ENCODE results near the gene VAV1. TPM values are rescaled to one million over a fixed set of nuclear protein-coding genes. Genes with fewer than 3 reads are reported as not detected.

Gene VAV1
- polyA plus RNA-seq, 2 of the 4 experiments (the other 2 are of a cell fraction), result 5.6 to 7.5 TPM

DNA sequence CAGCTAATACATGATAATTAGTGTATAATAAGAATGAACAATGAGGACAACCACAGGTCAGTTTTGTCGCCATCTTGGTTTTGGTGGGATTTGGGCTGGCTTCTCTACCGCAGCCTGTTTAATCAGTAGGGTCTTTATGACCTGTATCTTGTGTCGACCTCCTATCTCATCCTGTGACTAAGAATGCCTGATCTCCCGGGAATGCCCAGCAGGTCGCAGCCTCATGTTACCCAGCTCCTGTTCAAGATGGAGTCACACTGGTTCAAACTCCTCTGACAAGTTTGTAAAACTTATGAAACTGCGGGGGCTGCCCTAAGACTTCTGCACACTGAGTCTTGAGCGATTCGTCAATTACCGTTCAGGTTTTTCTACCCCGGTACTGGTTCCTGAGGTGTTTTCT, 93.3 kb downstream of the VAV1 start:
- H3K9me3 ChIP-seq, result no peaks in the 10 kb centered on the region
- DNase-seq (ENCODE audit: low read depth in 1 of 2, low spot score in 1 of 2) (no peak), ATAC-seq (no peak), FAIRE-seq (no peak)
- CTCF ChIA-PET, result interaction anchor here (1.3 to 10.6 kb wide), 6 partner anchors 25 to 740 kb away, joined by 3 to 127 read pairs (median 20); partner anchors contain the start of genes GPR108 and TRIP10
- H3K27ac ChIP-seq, result no peak overlapping the region
- H3K4me1 ChIP-seq, result 0 out of 3 replicates have a peak, but pooled peaks cover 6% of the 10 kb centered on the region
- H3K4me3 ChIP-seq, result no peak overlapping the region
- TF ChIP-seq, protein P1, sequence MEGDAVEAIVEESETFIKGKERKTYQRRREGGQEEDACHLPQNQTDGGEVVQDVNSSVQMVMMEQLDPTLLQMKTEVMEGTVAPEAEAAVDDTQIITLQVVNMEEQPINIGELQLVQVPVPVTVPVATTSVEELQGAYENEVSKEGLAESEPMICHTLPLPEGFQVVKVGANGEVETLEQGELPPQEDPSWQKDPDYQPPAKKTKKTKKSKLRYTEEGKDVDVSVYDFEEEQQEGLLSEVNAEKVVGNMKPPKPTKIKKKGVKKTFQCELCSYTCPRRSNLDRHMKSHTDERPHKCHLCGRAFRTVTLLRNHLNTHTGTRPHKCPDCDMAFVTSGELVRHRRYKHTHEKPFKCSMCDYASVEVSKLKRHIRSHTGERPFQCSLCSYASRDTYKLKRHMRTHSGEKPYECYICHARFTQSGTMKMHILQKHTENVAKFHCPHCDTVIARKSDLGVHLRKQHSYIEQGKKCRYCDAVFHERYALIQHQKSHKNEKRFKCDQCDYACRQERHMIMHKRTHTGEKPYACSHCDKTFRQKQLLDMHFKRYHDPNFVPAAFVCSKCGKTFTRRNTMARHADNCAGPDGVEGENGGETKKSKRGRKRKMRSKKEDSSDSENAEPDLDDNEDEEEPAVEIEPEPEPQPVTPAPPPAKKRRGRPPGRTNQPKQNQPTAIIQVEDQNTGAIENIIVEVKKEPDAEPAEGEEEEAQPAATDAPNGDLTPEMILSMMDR (IDR thresholded peaks at IDR 0.05), result no peak
- TF ChIP-seq SREBF2 (IDR thresholded peaks at IDR 0.05), result no peak
- TF ChIP-seq NPAS2 (CRISPR knock-in tag; IDR thresholded peaks at IDR 0.05; ENCODE audit: borderline replicate concordance), result no peak
- TF ChIP-seq HOXB5 (CRISPR knock-in tag; IDR thresholded peaks at IDR 0.05), result no peak
- TF ChIP-seq PHF8 (IDR thresholded peaks at IDR 0.05; ENCODE audit: borderline replicate concordance, low read depth), result no peak
- TF ChIP-seq SMC3 (IDR thresholded peaks at IDR 0.05), result no peak
- no peak for TF ChIP-seq BCL3 (IDR thresholded peaks at IDR 0.05)
- TF ChIP-seq ATOH8 (CRISPR knock-in tag; IDR thresholded peaks at IDR 0.05; ENCODE audit: low read depth), result no peak
- TF ChIP-seq BHLHE40 (IDR thresholded peaks at IDR 0.05; ENCODE audit: low read depth, low read length), result no peak
- TF ChIP-seq, protein P2, sequence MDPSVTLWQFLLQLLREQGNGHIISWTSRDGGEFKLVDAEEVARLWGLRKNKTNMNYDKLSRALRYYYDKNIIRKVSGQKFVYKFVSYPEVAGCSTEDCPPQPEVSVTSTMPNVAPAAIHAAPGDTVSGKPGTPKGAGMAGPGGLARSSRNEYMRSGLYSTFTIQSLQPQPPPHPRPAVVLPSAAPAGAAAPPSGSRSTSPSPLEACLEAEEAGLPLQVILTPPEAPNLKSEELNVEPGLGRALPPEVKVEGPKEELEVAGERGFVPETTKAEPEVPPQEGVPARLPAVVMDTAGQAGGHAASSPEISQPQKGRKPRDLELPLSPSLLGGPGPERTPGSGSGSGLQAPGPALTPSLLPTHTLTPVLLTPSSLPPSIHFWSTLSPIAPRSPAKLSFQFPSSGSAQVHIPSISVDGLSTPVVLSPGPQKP (IDR thresholded peaks at IDR 0.05; ENCODE audit: low read depth, low read length), result no peak
- no peak for TF ChIP-seq GATA3 (IDR thresholded peaks at IDR 0.05; ENCODE audit: borderline replicate concordance)
- TF ChIP-seq RAD21 (conservative IDR thresholded peaks at IDR 0.05 in 1 of 2, IDR thresholded peaks at IDR 0.05 in 1 of 2), result no peak
- no peak for TF ChIP-seq CHD2 (IDR thresholded peaks at IDR 0.05; ENCODE audit: low read length, partially characterized antibody)
- no peak for TF ChIP-seq NFE2L2 (conservative IDR thresholded peaks at IDR 0.05; ENCODE audit: low read length)
- no peak for TF ChIP-seq MAFK (IDR thresholded peaks at IDR 0.05; ENCODE audit: partially characterized antibody)
- TF ChIP-seq EP300 (IDR thresholded peaks at IDR 0.05), result no peak
- no peak for TF ChIP-seq CEBPB (IDR thresholded peaks at IDR 0.05)
- TF ChIP-seq RNF2 (IDR thresholded peaks at IDR 0.05; ENCODE audit: borderline replicate concordance, low read depth), result no peak
- TF ChIP-seq EHF (CRISPR knock-in tag; IDR thresholded peaks at IDR 0.05), result no peak
- 85% methylated on average over 10 of the region's 10 CpGs for WGBS (ENCODE audit: missing lambda C conversion rate)
- H3K4me2 ChIP-seq, result no peak overlapping the region
- POLR2A ChIA-PET, result no interaction called here

GRCh38 chr19:6866741-6867151, 94.2 kb downstream of the VAV1 start:
- no peak for FAIRE-seq
- TF ChIP-seq E2F6 (IDR thresholded peaks at IDR 0.05; ENCODE audit: borderline replicate concordance, low read depth), result no peak
- no peak for TF ChIP-seq EP300 (IDR thresholded peaks at IDR 0.05)
- no peak for TF ChIP-seq CHD2 (IDR thresholded peaks at IDR 0.05; ENCODE audit: low read length, partially characterized antibody)
- no peak for TF ChIP-seq TP53 (CRISPR knock-in tag; IDR thresholded peaks at IDR 0.05)
- no peak for TF ChIP-seq NFE2L2 (conservative IDR thresholded peaks at IDR 0.05; ENCODE audit: low read length)
- TF ChIP-seq, protein P3, sequence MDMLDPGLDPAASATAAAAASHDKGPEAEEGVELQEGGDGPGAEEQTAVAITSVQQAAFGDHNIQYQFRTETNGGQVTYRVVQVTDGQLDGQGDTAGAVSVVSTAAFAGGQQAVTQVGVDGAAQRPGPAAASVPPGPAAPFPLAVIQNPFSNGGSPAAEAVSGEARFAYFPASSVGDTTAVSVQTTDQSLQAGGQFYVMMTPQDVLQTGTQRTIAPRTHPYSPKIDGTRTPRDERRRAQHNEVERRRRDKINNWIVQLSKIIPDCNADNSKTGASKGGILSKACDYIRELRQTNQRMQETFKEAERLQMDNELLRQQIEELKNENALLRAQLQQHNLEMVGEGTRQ (IDR thresholded peaks at IDR 0.05), result no peak
- TF ChIP-seq POLR2A (IDR thresholded peaks at IDR 0.05; ENCODE audit: low read length), result no peak
- TF ChIP-seq PHF8 (IDR thresholded peaks at IDR 0.05; ENCODE audit: borderline replicate concordance, low read depth), result no peak
- TF ChIP-seq FOSB (CRISPR knock-in tag; IDR thresholded peaks at IDR 0.05), result no peak
- no peak for TF ChIP-seq PBX3 (IDR thresholded peaks at IDR 0.05)
- TF ChIP-seq, protein P2 (IDR thresholded peaks at IDR 0.05; ENCODE audit: low read depth, low read length), result no peak
- no peak for TF ChIP-seq ESRRA (IDR thresholded peaks at IDR 0.05; ENCODE audit: borderline replicate concordance, low read length)
- TF ChIP-seq FOXS1 (CRISPR knock-in tag; IDR thresholded peaks at IDR 0.05), result no peak
- TF ChIP-seq ZFP36 (IDR thresholded peaks at IDR 0.05; ENCODE audit: borderline replicate concordance, partially characterized antibody), result no peak
- DNase-seq (ENCODE audit: low read depth in 1 of 2, low spot score in 1 of 2), result no peak
- 45% methylated on average over 6 of the region's 6 CpGs for WGBS (ENCODE audit: missing lambda C conversion rate)
- no peak overlapping the region for H3K4me3 ChIP-seq
- ATAC-seq, result no peak
- H3K27ac ChIP-seq, result no peak overlapping the region
- CTCF ChIA-PET, result interaction anchor here (1.3 to 10.6 kb wide), 4 partner anchors 130 to 741 kb away, joined by 3 to 127 read pairs (median 17); partner anchors contain the start of genes GPR108 and TRIP10
- POLR2A ChIA-PET, result no interaction called here
- no peak overlapping the region for H3K4me2 ChIP-seq
- H3K4me1 ChIP-seq, result 0 out of 3 replicates have a peak, but pooled peaks cover 6% of the 10 kb centered on the region
- no peaks in the 10 kb centered on the region for H3K9me3 ChIP-seq

Data from A549 (cell line).